GM12878 (cell line): Measurements from ENCODE around the gene MARCHF2. TPM values are rescaled to one million over a fixed set of nuclear protein-coding genes. Genes with fewer than 3 reads are reported as not detected.

Source experiments
- CHD2 ChIP-seq: IDR thresholded peaks from 2 replicates; pipeline ENCODE4 v1.6.1; 2011; ENCODE audit warnings: low read depth, low read length, improper control_type of control experiment, borderline replicate concordance
- CREB1 ChIP-seq: IDR thresholded peaks from 2 replicates; pipeline ENCODE4 v1.6.1; 2012; ENCODE audit warnings: low read depth, mild to moderate bottlenecking, inconsistent platforms
- DPF2 ChIP-seq: fragments of 450-650 bp; IDR thresholded peaks from 2 replicates; pipeline ENCODE4 v1.6.1; 2017; ENCODE audit warnings: mild to moderate bottlenecking
- EP300 ChIP-seq, 2 experiments: fragments of 150-350 bp in 1 of 2; IDR thresholded peaks; 2 replicates each; pipeline ENCODE4 v1.6.1; 2011 to 2012; ENCODE audit warnings: low read depth in 2 of 2, low read length in 2 of 2, borderline replicate concordance in 1 of 2, improper control_type of control experiment in 1 of 2, inconsistent platforms in 1 of 2; ENCODE audit not compliant: control insufficient read depth in 1 of 2
- HCFC1 ChIP-seq: fragments of 150-350 bp; IDR thresholded peaks from 2 replicates; pipeline ENCODE4 v1.6.1; 2014; ENCODE audit warnings: low read length
- IKZF1 ChIP-seq: fragments of 450-650 bp; conservative IDR thresholded peaks from 2 replicates; pipeline ENCODE4 v1.6.1; 2017; ENCODE audit warnings: antibody characterized with exemption, mild to moderate bottlenecking
- JUNB ChIP-seq: IDR thresholded peaks from 2 replicates; pipeline ENCODE4 v1.6.1; 2016; ENCODE audit warnings: antibody characterized with exemption, mild to moderate bottlenecking
- NBN ChIP-seq: fragments of 450-650 bp; IDR thresholded peaks from 2 replicates; pipeline ENCODE4 v1.6.1; 2016
- RBBP5 ChIP-seq: fragments of 200-600 bp; sonication (generic); conservative IDR thresholded peaks from 2 replicates; pipeline ENCODE4 v1.6.1; 2016
- SIX5 ChIP-seq: IDR thresholded peaks from 2 replicates; pipeline ENCODE4 v1.6.1; 2011; ENCODE audit warnings: mild to moderate bottlenecking, low read depth, low read length, moderate library complexity; ENCODE audit not compliant: severe bottlenecking
- SMAD5 ChIP-seq: IDR thresholded peaks from 2 replicates; pipeline ENCODE4 v1.6.1; 2016; ENCODE audit warnings: antibody characterized with exemption, low read depth
- SPI1 ChIP-seq: IDR thresholded peaks from 2 replicates; pipeline ENCODE4 v1.6.1; 2011; ENCODE audit warnings: low read depth, mild to moderate bottlenecking, low read length, moderate library complexity, borderline replicate concordance; ENCODE audit not compliant: insufficient read depth
- TCF7 ChIP-seq: IDR thresholded peaks from 2 replicates; pipeline ENCODE4 v1.6.1; 2014; ENCODE audit warnings: antibody characterized with exemption, borderline replicate concordance
- ZBED1 ChIP-seq: IDR thresholded peaks from 2 replicates; pipeline ENCODE4 v1.6.1; 2016; ENCODE audit warnings: borderline replicate concordance
- ZBTB33 ChIP-seq: fragments of 450-650 bp; IDR thresholded peaks from 2 replicates; pipeline ENCODE4 v1.6.1; 2017; ENCODE audit warnings: mild to moderate bottlenecking
- ZNF207 ChIP-seq: fragments of 450-650 bp; IDR thresholded peaks from 2 replicates; pipeline ENCODE4 v1.6.1; 2014; ENCODE audit warnings: antibody characterized with exemption, mild to moderate bottlenecking, borderline replicate concordance
- polyA plus RNA-seq, 11 experiments: library from polyadenylated mRNA; depleted of rRNA in 4 of 11; unstranded in 6 of 11; stranded (reverse) in 5 of 11; fragments of >200 nt; fragmentation: Nextera tagmentation in 4 of 11; fragmentation: Illumina TruSeq in 1 of 11; extraction: Ambion mirVana in 4 of 11; extraction: Trizol in 1 of 11; gene quantifications; 1 replicate in 1 of 11; 2 replicates in 10 of 11; pipeline versions ENCODE4 v1.2.1 to v1.2.3, GENCODE V29; 2011 to 2016; ENCODE audit warnings: inconsistent platforms in 2 of 11, missing spikeins in 2 of 11, low read depth in 1 of 11
- total RNA-seq, 4 experiments: library from RNA; depleted of rRNA in 3 of 4; stranded (reverse); fragments of >200 nt in 3 of 4; fragmentation: Illumina TruSeq in 1 of 4; extraction: Trizol in 1 of 4; gene quantifications; 2 replicates each; pipeline versions ENCODE4 v1.2.1 to v1.2.3, GENCODE V29; 2013 to 2021
- TF ChIP-seq, protein P1 (sequence below): fragments of 450-650 bp; IDR thresholded peaks from 2 replicates; pipeline ENCODE4 v1.6.1; 2018; ENCODE audit warnings: mild to moderate bottlenecking, low read depth, moderate library complexity; ENCODE audit not compliant: partially characterized antibody
- TF ChIP-seq, protein P2 (sequence below): fragments of 450-650 bp; formaldehyde crosslinking; IDR thresholded peaks from 2 replicates; pipeline ENCODE4 v1.5.0; 2022; ENCODE audit warnings: mild to moderate bottlenecking, missing genetic modification characterization
- TF ChIP-seq, protein P3 (sequence below): fragments of 450-650 bp; conservative IDR thresholded peaks from 2 replicates; pipeline ENCODE4 v1.6.1; 2017; ENCODE audit warnings: mild to moderate bottlenecking, moderate library complexity

Gene MARCHF2
- total and polyA plus RNA-seq, 10 of the 15 experiments (the other 5 are each of a cell fraction or from before 2014, with no cell fraction given): 1.6 to 30.3 (median 10.8) TPM

GRCh38 chr19:8444677-8445487 is 31.8 kb downstream of the MARCHF2 start, which contains the start of gene HNRNPM (continued):
- TF ChIP-seq IKZF1: peak; percentile 61
- no peak for TF ChIP-seq CREB1
- peak; percentile 84; the same call in 1 of the 2 replicates for TF ChIP-seq CHD2
- TF ChIP-seq ZNF207: peak; percentile 46; the same call in 1 of the 2 replicates
- TF ChIP-seq TCF7: no peak
- no peak for TF ChIP-seq EP300 (IDR thresholded peaks at IDR 0.05; ENCODE audit: borderline replicate concordance in 1 of 2, control insufficient read depth in 1 of 2, low read depth in 2 of 2, low read length in 2 of 2)
- TF ChIP-seq DPF2: peak; percentile 58; the same call in 1 of the 2 replicates
- no peak for TF ChIP-seq JUNB
- TF ChIP-seq, protein P1, sequence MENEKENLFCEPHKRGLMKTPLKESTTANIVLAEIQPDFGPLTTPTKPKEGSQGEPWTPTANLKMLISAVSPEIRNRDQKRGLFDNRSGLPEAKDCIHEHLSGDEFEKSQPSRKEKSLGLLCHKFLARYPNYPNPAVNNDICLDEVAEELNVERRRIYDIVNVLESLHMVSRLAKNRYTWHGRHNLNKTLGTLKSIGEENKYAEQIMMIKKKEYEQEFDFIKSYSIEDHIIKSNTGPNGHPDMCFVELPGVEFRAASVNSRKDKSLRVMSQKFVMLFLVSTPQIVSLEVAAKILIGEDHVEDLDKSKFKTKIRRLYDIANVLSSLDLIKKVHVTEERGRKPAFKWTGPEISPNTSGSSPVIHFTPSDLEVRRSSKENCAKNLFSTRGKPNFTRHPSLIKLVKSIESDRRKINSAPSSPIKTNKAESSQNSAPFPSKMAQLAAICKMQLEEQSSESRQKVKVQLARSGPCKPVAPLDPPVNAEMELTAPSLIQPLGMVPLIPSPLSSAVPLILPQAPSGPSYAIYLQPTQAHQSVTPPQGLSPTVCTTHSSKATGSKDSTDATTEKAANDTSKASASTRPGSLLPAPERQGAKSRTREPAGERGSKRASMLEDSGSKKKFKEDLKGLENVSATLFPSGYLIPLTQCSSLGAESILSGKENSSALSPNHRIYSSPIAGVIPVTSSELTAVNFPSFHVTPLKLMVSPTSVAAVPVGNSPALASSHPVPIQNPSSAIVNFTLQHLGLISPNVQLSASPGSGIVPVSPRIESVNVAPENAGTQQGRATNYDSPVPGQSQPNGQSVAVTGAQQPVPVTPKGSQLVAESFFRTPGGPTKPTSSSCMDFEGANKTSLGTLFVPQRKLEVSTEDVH: no peak
- TF ChIP-seq SIX5: no peak
- TF ChIP-seq NBN: peak; percentile 43; the same call in 1 of the 2 replicates
- TF ChIP-seq, protein P2, sequence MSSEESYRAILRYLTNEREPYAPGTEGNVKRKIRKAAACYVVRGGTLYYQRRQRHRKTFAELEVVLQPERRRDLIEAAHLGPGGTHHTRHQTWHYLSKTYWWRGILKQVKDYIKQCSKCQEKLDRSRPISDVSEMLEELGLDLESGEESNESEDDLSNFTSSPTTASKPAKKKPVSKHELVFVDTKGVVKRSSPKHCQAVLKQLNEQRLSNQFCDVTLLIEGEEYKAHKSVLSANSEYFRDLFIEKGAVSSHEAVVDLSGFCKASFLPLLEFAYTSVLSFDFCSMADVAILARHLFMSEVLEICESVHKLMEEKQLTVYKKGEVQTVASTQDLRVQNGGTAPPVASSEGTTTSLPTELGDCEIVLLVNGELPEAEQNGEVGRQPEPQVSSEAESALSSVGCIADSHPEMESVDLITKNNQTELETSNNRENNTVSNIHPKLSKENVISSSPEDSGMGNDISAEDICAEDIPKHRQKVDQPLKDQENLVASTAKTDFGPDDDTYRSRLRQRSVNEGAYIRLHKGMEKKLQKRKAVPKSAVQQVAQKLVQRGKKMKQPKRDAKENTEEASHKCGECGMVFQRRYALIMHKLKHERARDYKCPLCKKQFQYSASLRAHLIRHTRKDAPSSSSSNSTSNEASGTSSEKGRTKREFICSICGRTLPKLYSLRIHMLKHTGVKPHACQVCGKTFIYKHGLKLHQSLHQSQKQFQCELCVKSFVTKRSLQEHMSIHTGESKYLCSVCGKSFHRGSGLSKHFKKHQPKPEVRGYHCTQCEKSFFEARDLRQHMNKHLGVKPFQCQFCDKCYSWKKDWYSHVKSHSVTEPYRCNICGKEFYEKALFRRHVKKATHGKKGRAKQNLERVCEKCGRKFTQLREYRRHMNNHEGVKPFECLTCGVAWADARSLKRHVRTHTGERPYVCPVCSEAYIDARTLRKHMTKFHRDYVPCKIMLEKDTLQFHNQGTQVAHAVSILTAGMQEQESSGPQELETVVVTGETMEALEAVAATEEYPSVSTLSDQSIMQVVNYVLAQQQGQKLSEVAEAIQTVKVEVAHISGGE (CRISPR knock-in tag): no peak
- peak; percentile 49; the same call in 1 of the 2 replicates for TF ChIP-seq HCFC1
- TF ChIP-seq ZBTB33: no peak
- TF ChIP-seq ZBED1: no peak
- TF ChIP-seq, protein P3, sequence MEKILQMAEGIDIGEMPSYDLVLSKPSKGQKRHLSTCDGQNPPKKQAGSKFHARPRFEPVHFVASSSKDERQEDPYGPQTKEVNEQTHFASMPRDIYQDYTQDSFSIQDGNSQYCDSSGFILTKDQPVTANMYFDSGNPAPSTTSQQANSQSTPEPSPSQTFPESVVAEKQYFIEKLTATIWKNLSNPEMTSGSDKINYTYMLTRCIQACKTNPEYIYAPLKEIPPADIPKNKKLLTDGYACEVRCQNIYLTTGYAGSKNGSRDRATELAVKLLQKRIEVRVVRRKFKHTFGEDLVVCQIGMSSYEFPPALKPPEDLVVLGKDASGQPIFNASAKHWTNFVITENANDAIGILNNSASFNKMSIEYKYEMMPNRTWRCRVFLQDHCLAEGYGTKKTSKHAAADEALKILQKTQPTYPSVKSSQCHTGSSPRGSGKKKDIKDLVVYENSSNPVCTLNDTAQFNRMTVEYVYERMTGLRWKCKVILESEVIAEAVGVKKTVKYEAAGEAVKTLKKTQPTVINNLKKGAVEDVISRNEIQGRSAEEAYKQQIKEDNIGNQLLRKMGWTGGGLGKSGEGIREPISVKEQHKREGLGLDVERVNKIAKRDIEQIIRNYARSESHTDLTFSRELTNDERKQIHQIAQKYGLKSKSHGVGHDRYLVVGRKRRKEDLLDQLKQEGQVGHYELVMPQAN: peak; percentile 43; the same call in 1 of the 2 replicates
- peak; percentile 84; the same call in 1 of the 2 replicates for TF ChIP-seq SMAD5
- TF ChIP-seq RBBP5: no peak
- TF ChIP-seq SPI1: no peak
